ENCODE data around the gene BBS5. TPM values are rescaled to one million over a fixed set of nuclear protein-coding genes. Genes with fewer than 3 reads are reported as not detected.

The BBS5 gene
- polyA plus RNA-seq, 1 donor from 2014 or later = 9.1 TPM

- H3K9ac ChIP-seq (ENCODE audit: low read length) = peak overlapping the region; percentile 35
- no peaks in the 10 kb centered on the region for H3K9me2 ChIP-seq (ENCODE audit: insufficient read depth, low read length)
- H3K36me3 ChIP-seq (ENCODE audit: insufficient read depth, low read length) = peaks cover 3% of the 10 kb centered on the region
- no peaks in the 10 kb centered on the region for H4K20me1 ChIP-seq (ENCODE audit: insufficient read depth)
- peak overlapping the region; percentile 83 for H3K27ac ChIP-seq (ENCODE audit: low read length)
- H3K79me2 ChIP-seq (replicated peaks; ENCODE audit: insufficient read depth, low read length) = no peaks in the 10 kb centered on the region
- H3K27me3 ChIP-seq (ENCODE audit: insufficient read depth, low read depth, low read length) = no peaks in the 10 kb centered on the region
- peak overlapping the region; percentile 25 for H3K4me2 ChIP-seq (ENCODE audit: low read length)
- no peak overlapping the region for H2AFZ ChIP-seq (ENCODE audit: low read depth, low read length)
- TF ChIP-seq, protein P1, sequence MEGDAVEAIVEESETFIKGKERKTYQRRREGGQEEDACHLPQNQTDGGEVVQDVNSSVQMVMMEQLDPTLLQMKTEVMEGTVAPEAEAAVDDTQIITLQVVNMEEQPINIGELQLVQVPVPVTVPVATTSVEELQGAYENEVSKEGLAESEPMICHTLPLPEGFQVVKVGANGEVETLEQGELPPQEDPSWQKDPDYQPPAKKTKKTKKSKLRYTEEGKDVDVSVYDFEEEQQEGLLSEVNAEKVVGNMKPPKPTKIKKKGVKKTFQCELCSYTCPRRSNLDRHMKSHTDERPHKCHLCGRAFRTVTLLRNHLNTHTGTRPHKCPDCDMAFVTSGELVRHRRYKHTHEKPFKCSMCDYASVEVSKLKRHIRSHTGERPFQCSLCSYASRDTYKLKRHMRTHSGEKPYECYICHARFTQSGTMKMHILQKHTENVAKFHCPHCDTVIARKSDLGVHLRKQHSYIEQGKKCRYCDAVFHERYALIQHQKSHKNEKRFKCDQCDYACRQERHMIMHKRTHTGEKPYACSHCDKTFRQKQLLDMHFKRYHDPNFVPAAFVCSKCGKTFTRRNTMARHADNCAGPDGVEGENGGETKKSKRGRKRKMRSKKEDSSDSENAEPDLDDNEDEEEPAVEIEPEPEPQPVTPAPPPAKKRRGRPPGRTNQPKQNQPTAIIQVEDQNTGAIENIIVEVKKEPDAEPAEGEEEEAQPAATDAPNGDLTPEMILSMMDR (IDR thresholded peaks at IDR 0.05; ENCODE audit: poor library complexity, severe bottlenecking) = no peak
- TF ChIP-seq, protein P2, sequence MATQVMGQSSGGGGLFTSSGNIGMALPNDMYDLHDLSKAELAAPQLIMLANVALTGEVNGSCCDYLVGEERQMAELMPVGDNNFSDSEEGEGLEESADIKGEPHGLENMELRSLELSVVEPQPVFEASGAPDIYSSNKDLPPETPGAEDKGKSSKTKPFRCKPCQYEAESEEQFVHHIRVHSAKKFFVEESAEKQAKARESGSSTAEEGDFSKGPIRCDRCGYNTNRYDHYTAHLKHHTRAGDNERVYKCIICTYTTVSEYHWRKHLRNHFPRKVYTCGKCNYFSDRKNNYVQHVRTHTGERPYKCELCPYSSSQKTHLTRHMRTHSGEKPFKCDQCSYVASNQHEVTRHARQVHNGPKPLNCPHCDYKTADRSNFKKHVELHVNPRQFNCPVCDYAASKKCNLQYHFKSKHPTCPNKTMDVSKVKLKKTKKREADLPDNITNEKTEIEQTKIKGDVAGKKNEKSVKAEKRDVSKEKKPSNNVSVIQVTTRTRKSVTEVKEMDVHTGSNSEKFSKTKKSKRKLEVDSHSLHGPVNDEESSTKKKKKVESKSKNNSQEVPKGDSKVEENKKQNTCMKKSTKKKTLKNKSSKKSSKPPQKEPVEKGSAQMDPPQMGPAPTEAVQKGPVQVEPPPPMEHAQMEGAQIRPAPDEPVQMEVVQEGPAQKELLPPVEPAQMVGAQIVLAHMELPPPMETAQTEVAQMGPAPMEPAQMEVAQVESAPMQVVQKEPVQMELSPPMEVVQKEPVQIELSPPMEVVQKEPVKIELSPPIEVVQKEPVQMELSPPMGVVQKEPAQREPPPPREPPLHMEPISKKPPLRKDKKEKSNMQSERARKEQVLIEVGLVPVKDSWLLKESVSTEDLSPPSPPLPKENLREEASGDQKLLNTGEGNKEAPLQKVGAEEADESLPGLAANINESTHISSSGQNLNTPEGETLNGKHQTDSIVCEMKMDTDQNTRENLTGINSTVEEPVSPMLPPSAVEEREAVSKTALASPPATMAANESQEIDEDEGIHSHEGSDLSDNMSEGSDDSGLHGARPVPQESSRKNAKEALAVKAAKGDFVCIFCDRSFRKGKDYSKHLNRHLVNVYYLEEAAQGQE (IDR thresholded peaks at IDR 0.05; ENCODE audit: borderline replicate concordance) = no peak
- TF ChIP-seq SMC3 (conservative IDR thresholded peaks at IDR 0.05; ENCODE audit: poor library complexity) (no peak), EP300 (conservative IDR thresholded peaks at IDR 0.05; ENCODE audit: poor library complexity, severe bottlenecking) (no peak), POLR2AphosphoS5 (IDR thresholded peaks at IDR 0.05) (no peak), RAD21 (conservative IDR thresholded peaks at IDR 0.05) (no peak), EZH2 (IDR thresholded peaks at IDR 0.05; ENCODE audit: borderline replicate concordance, insufficient read depth, low read length, poor library complexity, severe bottlenecking) (no peak), MXI1 (conservative IDR thresholded peaks at IDR 0.05; ENCODE audit: poor library complexity, severe bottlenecking) (no peak), TAF1 (IDR thresholded peaks at IDR 0.05; ENCODE audit: low read depth) (no peak)
- no peaks in the 10 kb centered on the region for H3K9me3 ChIP-seq (ENCODE audit: low read length)
- H3K4me3 ChIP-seq (ENCODE audit: low read length) = peak overlapping the region; percentile 48
- H3F3A ChIP-seq (ENCODE audit: insufficient read depth, low read length, poor library complexity, severe bottlenecking) = no peaks in the 10 kb centered on the region
Measured at GRCh38 chr2:169525434-169525833, 46.1 kb downstream of the BBS5 start.

DNA sequence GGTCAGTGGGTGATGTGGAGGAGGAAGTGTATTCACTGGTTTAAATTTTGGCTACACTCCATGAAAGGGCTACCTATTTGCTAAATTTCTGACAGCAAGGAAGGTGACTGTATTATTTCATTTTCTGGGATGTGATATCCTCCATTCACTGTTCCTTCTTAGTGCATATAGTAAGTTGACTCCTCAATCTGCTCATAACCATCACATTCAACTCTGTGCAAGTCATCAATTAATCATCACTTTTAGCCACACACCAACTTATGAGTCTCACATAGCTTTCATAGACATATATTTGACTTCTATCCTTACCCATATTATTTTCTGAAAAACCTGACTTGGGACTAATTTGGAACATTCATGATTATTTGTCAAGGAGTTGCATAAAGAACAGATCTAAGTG lies 47.2 kb downstream of the BBS5 start:
- H3K9me2 ChIP-seq (ENCODE audit: insufficient read depth, low read length) = no peaks in the 10 kb centered on the region
- H3K4me2 ChIP-seq (ENCODE audit: low read length) = no peak overlapping the region
- H3K79me2 ChIP-seq (replicated peaks; ENCODE audit: insufficient read depth, low read length) = no peaks in the 10 kb centered on the region
- no peak for TF ChIP-seq EP300 (conservative IDR thresholded peaks at IDR 0.05; ENCODE audit: poor library complexity, severe bottlenecking)
- TF ChIP-seq EZH2 (IDR thresholded peaks at IDR 0.05; ENCODE audit: borderline replicate concordance, insufficient read depth, low read length, poor library complexity, severe bottlenecking) = no peak
- no peak for TF ChIP-seq MXI1 (conservative IDR thresholded peaks at IDR 0.05; ENCODE audit: poor library complexity, severe bottlenecking)
- TF ChIP-seq TAF1 (IDR thresholded peaks at IDR 0.05; ENCODE audit: low read depth) = no peak
- TF ChIP-seq, protein P1 (IDR thresholded peaks at IDR 0.05; ENCODE audit: poor library complexity, severe bottlenecking) = no peak
- no peak for TF ChIP-seq RAD21 (conservative IDR thresholded peaks at IDR 0.05)
- TF ChIP-seq POLR2AphosphoS5 (IDR thresholded peaks at IDR 0.05) = no peak
- TF ChIP-seq SMC3 (conservative IDR thresholded peaks at IDR 0.05; ENCODE audit: poor library complexity) = no peak
- TF ChIP-seq, protein P2 (IDR thresholded peaks at IDR 0.05; ENCODE audit: borderline replicate concordance) = no peak
- H3K36me3 ChIP-seq (ENCODE audit: insufficient read depth, low read length) = peaks cover 3% of the 10 kb centered on the region
- H2AFZ ChIP-seq (ENCODE audit: low read depth, low read length) = no peak overlapping the region
- H3K9ac ChIP-seq (ENCODE audit: low read length) = no peak overlapping the region
- H3K4me3 ChIP-seq (ENCODE audit: low read length) = peak overlapping the region; percentile 48
- no peaks in the 10 kb centered on the region for H3F3A ChIP-seq (ENCODE audit: insufficient read depth, low read length, poor library complexity, severe bottlenecking)
- H4K20me1 ChIP-seq (ENCODE audit: insufficient read depth) = no peaks in the 10 kb centered on the region
- H3K9me3 ChIP-seq (ENCODE audit: low read length) = no peaks in the 10 kb centered on the region
- no peaks in the 10 kb centered on the region for H3K27me3 ChIP-seq (ENCODE audit: insufficient read depth, low read depth, low read length)
- H3K27ac ChIP-seq (ENCODE audit: low read length) = peak overlapping the region; percentile 83

All from neural cell (in vitro differentiated cells).